ENCODE results near the gene ARF1. TPM values are rescaled to one million over a fixed set of nuclear protein-coding genes. Genes with fewer than 3 reads are reported as not detected.

ARF1 gene
- total and polyA plus RNA-seq, 2 of the 8 experiments (the other 6 are each of a cell fraction or from before 2014, with no cell fraction given), result 265 to 471 TPM

DNA sequence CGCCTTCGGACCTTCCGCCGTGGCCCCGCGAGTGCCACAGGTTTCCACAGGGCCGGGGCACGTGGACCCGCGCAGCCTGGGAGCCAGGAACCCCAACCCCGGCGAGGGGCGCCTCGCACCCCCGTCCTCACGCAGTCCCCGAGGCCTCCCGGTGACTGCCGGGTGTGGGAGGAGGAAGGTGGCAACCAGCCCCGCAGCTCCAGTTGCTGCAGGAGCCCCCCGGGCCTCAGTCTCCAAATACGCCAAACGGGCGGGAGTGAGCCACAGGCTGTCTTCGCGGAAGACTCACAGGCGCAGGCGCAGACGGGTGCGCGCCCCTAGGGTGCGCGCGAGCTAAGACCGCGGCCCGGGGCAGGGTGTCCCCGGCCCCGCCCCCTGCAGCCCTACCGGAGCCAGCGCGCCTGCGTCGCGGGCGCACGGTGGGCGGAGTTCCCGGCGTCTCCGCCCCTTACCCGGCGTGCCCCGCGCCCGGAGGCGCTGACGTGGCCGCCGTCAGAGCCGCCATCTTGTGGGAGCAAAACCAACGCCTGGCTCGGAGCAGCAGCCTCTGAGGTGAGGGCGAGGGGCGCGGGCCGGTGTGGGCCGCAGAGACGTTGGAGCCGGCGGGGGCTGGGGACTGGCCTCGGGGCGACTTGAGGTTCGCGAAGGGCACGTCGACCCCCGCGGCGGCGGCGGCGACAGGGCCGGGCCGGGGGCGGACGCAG, at the start of gene ARF1 (continued):
- TF ChIP-seq RBBP5 (IDR thresholded peaks at IDR 0.05; ENCODE audit: borderline replicate concordance, low read depth, low read length), result peak; percentile 76
- no peak for TF ChIP-seq RNF2 (IDR thresholded peaks at IDR 0.05; ENCODE audit: borderline replicate concordance, low read depth, low read length, missing control alignments, poor library complexity, severe bottlenecking)
- TF ChIP-seq SUZ12 (IDR thresholded peaks at IDR 0.05; ENCODE audit: low read length), result no peak
- no peak for TF ChIP-seq SIRT6 (IDR thresholded peaks at IDR 0.05; ENCODE audit: low read length)
- peak; percentile 91 for TF ChIP-seq CREB1 (IDR thresholded peaks at IDR 0.05)
- no peak for TF ChIP-seq GABPA (IDR thresholded peaks at IDR 0.05; ENCODE audit: borderline replicate concordance, insufficient read depth, low read length)
- peak; percentile 94 for TF ChIP-seq TAF1 (IDR thresholded peaks at IDR 0.05; ENCODE audit: low read depth, low read length)
- TF ChIP-seq SRF (IDR thresholded peaks at IDR 0.05; ENCODE audit: low read depth, low read length), result no peak
- TF ChIP-seq POLR2A (IDR thresholded peaks at IDR 0.05; ENCODE audit: control extremely low read depth in 1 of 2, low read depth in 2 of 2, low read length in 2 of 2), result peak in 1 of 2 experiments; percentile 91; a peak in 2 of 3 replicates
- TF ChIP-seq POLR2AphosphoS5 (IDR thresholded peaks at IDR 0.05; ENCODE audit: low read depth, low read length), result peak; percentile 87
- TF ChIP-seq CBX8 (IDR thresholded peaks at IDR 0.05; ENCODE audit: borderline replicate concordance, low read depth, low read length), result no peak
- peak in 1 of 2 experiments; percentile 65; a peak in 1 of 4 replicates for TF ChIP-seq HDAC2 (IDR thresholded peaks at IDR 0.05; ENCODE audit: borderline replicate concordance in 1 of 2, low read depth in 2 of 2, low read length in 2 of 2)
- TF ChIP-seq POU5F1 (IDR thresholded peaks at IDR 0.05; ENCODE audit: low read depth, low read length), result no peak
- TF ChIP-seq TBP (IDR thresholded peaks at IDR 0.05; ENCODE audit: low read depth, low read length), result peak; percentile 77
- no peak for TF ChIP-seq EGR1 (IDR thresholded peaks at IDR 0.05; ENCODE audit: borderline replicate concordance, low read depth, low read length)
- TF ChIP-seq RFX5 (IDR thresholded peaks at IDR 0.05; ENCODE audit: borderline replicate concordance, low read depth, low read length), result no peak
- peak; percentile 76; the same call in 1 of the 2 replicates for TF ChIP-seq MAX (IDR thresholded peaks at IDR 0.05)
- no peak for TF ChIP-seq MAFK (IDR thresholded peaks at IDR 0.05; ENCODE audit: low read depth, low read length)
- TF ChIP-seq BACH1 (IDR thresholded peaks at IDR 0.05; ENCODE audit: low read length), result no peak
- TF ChIP-seq TAF7 (optimal IDR thresholded peaks at IDR 0.05; ENCODE audit: borderline replicate concordance, low read depth, low read length), result peak; percentile 82
